Gastroesophageal sphincter (tissue), 3 donors: ENCODE results near the gene AKR1D1.

Source experiments
- CTCF ChIP-seq, 4 experiments: fragments of 200-600 bp in 2 of 4; fragments of 450-650 bp in 2 of 4; sonication (generic) in 1 of 4; IDR thresholded peaks; one replicate each; pipeline ENCODE4 v1.5.1; 2017 to 2019; ENCODE audit warnings: antibody characterized with exemption in 4 of 4, mild to moderate bottlenecking in 2 of 4, moderate library complexity in 2 of 4
- POLR2AphosphoS5 ChIP-seq: sonication (generic); formaldehyde crosslinking; IDR thresholded peaks from one replicate; pipeline ENCODE4 v1.6.1; 2017; ENCODE audit warnings: antibody characterized with exemption

DNA sequence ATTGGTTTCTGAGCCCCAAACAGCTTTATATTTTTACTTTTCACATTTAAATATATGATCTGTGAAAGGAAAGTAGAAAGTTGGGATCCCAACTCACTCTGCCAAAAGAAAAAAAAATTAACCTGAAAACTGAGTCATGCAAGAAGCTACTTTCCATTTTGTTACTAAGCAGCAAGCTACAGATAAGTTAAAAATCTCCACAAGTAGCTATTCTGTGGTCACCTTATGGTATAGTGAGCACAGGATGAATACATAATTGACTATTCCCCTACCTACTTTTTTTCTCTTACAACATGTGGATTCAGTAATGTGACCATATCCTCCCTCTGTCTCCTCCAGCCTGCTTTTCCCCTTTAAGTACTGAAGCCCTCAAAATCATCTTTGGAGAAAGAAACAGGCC lies 44.1 kb upstream of the AKR1D1 start:
- TF ChIP-seq POLR2AphosphoS5: no peak
- TF ChIP-seq CTCF (IDR thresholded peaks at IDR 0.05): no peak
